ENCODE results near the gene PAM.

The PAM gene

GRCh38 chr5:102860035-102860434 is 104.9 kb downstream of the PAM start:
- no peak for DNase-seq (ENCODE audit: low read depth in 1 of 2, low spot score in 1 of 2)
- no peak overlapping the region for H3K27ac ChIP-seq (replicated peaks)
- no peaks in the 10 kb centered on the region for H3K27me3 ChIP-seq (ENCODE audit: insufficient read depth, poor library complexity, severe bottlenecking)
- TF ChIP-seq GABPA (IDR thresholded peaks at IDR 0.05; ENCODE audit: low read depth) = no peak
- TF ChIP-seq SPI1 (IDR thresholded peaks at IDR 0.05; ENCODE audit: borderline replicate concordance, low read depth) = no peak
- TF ChIP-seq POLR2AphosphoS5 (IDR thresholded peaks at IDR 0.05; ENCODE audit: low read depth) = no peak
- TF ChIP-seq CTCF (IDR thresholded peaks at IDR 0.05; ENCODE audit: insufficient read depth, low read length) = no peak
- TF ChIP-seq REST (IDR thresholded peaks at IDR 0.05; ENCODE audit: insufficient replicate concordance, low read depth) = no peak
- H3K4me3 ChIP-seq (replicated peaks; ENCODE audit: insufficient read depth, low read length) = no peak overlapping the region

GRCh38 chr5:102863058-102863457 is 108.0 kb downstream of the PAM start:
- Histone ChIP-seq H3K27me3 (ENCODE audit: insufficient read depth, poor library complexity, severe bottlenecking) (no peaks in the 10 kb centered on the region), H3K4me3 (replicated peaks; ENCODE audit: insufficient read depth, low read length) (no peak overlapping the region), H3K27ac (replicated peaks) (no peak overlapping the region)
- TF ChIP-seq POLR2AphosphoS5 (IDR thresholded peaks at IDR 0.05; ENCODE audit: low read depth) (no peak), REST (IDR thresholded peaks at IDR 0.05; ENCODE audit: insufficient replicate concordance, low read depth) (no peak), CTCF (IDR thresholded peaks at IDR 0.05; ENCODE audit: insufficient read depth, low read length) (no peak), GABPA (IDR thresholded peaks at IDR 0.05; ENCODE audit: low read depth) (no peak), SPI1 (IDR thresholded peaks at IDR 0.05; ENCODE audit: borderline replicate concordance, low read depth) (no peak)
- no peak for DNase-seq (ENCODE audit: low read depth in 1 of 2, low spot score in 1 of 2)

GRCh38 chr5:102863764-102864560 is 108.9 kb downstream of the PAM start:
- no peaks in the 10 kb centered on the region for H3K27me3 ChIP-seq (ENCODE audit: insufficient read depth, poor library complexity, severe bottlenecking)
- TF ChIP-seq SPI1 (IDR thresholded peaks at IDR 0.05; ENCODE audit: borderline replicate concordance, low read depth) (no peak), GABPA (IDR thresholded peaks at IDR 0.05; ENCODE audit: low read depth) (no peak), POLR2AphosphoS5 (IDR thresholded peaks at IDR 0.05; ENCODE audit: low read depth) (no peak), REST (IDR thresholded peaks at IDR 0.05; ENCODE audit: insufficient replicate concordance, low read depth) (no peak), CTCF (IDR thresholded peaks at IDR 0.05; ENCODE audit: insufficient read depth, low read length) (no peak)
- no peak overlapping the region for H3K4me3 ChIP-seq (replicated peaks; ENCODE audit: insufficient read depth, low read length)
- no peak for DNase-seq (ENCODE audit: low read depth in 1 of 2, low spot score in 1 of 2)
- no peak overlapping the region for H3K27ac ChIP-seq (replicated peaks)
